ENCODE measurements around the gene MLN.

The MLN gene

DNA sequence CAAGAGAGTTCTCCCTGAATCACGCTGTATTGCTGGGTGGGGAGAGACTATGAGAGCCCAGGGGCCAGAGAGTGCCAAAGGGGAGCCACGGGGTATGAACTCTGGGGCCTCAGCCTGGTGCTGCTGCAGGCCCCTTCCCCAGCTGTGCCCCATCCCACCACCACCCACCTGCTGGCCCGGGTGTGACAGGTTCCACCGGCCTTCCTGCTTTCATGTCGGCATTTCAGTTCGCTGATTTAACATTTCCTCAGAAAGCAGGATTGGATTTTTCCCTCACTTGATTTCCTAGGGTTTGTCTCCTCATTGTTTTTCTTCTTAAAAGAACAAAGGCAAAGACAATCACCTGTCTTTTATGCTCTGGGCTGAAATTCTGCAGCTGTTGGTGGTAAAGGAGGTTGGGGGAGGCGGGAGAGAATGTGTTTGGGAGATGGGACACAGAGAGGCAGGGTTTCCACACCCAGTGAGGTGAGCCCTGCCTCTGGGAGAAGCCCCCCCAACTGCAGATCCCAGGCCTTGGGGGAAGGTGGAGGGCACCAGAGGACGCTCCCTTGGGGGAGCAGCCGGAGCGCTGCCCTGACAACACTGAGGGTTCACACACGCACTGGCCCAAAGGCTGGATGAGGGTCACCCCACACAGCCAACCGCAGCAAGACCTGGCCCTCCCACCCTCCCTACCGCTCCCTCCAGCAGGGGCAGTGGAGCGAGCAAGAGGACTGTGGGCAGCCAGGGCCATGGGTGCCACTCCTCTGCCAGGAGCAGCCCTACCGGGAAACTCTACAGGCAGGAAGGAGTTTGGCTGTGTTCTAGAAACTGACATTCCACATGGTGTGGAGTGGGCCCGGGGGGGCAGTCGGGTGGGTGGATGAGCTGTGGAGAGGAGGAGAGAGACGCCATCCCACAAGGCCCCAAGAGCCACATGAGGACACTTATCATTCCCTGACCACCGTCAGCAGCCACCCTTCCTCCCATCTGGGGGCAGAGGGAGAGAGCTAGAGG is 10.5 kb upstream of the MLN start:
- no peak for DNase-seq

DNA sequence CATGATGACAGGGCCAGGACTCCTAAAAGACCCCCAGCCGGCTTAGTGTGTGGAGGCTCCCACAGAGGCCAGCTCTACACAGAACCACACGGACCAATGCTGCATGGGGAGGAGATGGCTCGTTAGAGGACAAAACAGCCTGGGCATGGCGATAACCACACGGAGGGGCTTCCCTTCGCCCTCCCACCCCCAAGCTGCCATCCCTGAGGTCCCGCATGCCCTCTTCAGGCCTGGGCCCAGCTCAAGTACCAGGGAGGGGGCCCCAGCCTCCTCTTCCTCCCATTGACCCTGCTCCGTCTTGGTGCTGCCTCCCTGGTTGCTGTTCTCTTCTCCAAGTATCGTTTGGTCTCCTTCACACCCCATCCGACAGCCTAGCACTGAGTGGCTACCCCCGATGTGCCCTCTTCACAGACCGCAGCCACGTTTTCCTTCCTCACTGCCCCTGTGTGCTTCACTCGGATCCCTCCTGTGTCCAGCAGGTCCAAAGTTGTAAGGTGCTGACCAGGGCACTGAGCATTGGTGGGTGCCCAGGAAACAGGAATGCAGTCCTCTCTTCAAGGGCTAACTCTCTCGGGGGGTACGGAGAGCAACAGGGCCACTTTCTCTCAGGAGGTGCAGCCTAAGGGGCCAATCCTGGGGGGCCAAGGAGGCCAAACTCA is 9.6 kb upstream of the MLN start:
- DNase-seq = no peak

DNA sequence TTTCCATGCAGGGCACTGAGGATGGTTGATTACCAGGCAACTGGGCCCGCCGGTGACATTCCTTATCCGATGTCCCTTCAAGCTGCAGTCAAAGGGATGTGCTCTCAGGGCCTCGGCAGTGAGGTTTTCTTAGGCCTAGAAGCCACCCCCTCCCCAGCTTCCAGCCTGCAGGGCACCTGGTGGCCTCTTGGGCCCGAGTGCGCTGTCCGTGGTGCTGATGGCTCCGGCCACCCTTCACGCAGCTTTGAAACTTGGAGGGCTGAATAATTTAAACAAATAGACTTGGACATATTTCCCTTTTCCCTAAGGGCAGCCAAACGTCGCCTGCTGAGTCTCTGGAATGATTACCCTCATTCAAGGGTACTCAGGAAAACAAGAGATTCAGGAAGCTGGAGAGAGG is 8.9 kb upstream of the MLN start:
- peak in 1 of 2 experiments; percentile 37 for DNase-seq

DNA sequence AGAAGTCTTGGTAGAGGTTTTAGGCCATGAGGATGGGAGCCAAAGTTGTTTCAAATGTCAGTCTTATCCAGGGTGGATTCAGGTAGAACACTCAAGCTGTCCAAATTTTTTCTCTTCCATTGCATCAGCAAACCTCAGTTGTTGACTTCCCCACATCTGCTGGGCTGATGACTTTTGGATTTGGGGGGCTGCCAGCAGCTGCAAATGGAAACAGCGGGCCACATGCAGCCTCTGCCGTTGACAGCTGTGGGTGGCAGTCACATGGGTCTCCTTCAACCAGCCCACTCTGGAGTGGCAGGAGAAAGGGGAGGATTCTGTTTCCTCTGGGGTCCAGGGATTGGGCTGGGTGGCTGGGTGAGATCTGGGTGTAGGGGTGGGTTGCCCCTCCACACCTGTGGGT is 5.8 kb upstream of the MLN start:
- DNase-seq = no peak

DNA sequence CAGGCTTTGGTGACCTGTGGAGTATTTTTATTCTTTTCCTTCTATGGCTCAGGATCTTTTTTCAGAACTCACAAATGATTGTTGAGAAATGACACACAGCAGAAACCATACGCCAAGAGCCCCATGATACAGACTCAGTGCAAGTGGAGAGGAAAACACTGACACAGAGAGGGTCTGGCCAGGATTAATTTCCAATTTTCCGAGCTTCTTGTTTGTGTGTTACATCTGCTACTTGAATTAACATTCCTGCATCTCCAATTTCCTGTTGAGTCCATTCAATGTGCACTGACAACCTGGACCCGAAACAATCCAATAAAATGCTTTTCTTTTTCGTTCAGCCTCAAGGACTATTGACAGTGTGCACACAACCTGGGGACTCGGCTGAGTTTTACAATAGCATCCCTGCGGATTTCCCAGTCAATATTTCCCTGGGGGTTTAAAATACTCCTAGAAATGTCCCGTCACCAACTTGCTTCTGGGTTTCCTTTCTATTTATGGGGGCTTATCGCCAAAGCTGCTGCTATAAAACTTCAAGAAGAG is 4.9 kb upstream of the MLN start:
- no peak for DNase-seq

DNA sequence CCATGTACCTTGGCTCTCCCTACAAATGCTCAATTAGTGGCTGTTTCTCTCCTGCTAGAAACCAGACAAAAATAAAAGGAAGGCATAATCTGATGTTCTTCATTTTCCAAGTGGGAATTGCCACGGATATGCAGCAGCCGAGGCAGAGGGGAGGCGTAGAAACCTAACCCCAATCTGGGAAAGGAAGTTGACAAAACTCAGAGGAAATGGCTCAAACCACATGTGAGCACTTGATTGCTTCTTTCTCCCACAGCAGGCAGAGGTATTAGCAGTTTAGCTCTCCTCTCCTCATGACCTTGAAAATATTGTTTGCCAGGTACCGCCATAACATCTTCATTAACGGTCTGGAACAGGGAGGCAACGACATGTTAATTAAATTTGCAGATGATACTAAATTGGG is 3.8 kb upstream of the MLN start:
- no peak for DNase-seq

DNA sequence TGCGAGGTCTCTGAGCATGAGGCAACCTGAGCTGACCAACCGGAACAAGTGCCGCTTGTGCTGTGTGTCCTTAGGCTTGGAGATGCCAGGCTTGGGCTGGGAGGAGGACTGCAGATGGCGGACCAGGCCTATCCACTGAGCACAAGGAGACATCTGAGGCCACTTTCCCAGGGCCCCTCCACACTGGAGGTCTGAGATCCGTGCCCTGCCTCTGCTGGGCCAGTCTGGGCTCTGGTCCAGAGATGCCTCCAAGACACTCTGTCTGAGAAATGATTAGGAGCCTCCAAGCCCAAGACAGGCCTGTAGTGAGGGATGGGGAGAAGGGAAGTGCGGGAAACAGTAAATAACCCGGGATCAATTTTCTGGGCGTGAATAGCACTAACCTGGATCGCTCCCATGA is 3.0 kb upstream of the MLN start:
- DNase-seq = no peak

DNA sequence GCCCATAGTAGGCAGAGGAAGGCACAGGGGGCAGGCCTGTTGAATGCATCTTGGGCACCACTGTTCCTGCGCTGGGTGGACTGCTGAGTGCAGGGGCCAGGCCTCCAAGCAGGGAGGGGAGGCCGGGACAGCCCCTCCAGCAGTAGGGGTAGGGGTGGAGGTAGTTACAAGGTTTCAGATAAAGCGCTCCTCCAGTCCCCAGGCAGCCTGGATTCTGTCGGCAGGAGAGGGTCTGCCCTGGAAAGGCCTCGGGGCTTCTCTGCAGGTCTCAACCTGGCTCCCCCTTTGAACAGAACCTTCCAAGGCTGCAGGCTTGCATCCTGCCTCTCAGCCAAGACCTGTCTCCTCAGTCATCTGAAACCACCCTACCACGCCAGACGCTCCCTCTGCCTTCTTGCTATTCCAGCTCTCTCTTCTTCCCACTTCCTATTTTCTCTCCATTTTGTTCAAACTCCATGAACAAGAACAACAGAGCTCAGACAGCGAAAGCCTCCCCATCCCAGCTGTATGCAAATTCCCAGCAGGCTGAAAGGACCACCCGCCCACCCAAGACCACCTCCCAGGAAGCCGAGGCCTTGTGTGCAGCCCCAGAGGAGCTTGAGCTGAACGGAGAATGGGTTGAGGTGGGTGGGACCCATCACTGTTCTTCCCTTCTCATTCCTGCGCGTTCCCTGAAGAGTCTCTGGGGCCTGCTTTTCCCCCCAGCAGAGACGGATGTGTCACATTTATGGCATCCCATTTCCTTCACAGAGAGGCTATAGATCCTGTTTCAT is 1.4 kb downstream of the MLN start:
- DNase-seq = no peak

DNA sequence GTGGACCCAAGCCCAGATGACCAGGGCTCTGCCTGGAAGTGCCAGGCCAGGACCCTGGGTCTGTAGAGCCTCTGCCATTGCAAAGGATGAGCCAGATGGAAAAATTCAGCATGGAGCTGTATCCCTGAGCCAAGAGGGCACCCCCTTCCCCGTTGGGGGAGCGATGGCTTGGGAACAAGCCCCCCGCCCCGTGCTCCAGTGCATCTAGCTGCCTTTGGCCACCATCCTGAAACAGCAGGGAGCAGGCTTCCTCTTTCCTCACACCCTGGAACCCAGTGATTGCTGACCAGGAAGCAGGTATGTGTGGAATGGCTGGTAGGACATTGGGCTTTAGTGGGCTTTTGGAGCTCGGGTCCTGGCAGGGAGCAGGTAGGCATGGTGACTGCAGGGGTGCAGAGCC is 2.2 kb downstream of the MLN start:
- no peak for DNase-seq

DNA sequence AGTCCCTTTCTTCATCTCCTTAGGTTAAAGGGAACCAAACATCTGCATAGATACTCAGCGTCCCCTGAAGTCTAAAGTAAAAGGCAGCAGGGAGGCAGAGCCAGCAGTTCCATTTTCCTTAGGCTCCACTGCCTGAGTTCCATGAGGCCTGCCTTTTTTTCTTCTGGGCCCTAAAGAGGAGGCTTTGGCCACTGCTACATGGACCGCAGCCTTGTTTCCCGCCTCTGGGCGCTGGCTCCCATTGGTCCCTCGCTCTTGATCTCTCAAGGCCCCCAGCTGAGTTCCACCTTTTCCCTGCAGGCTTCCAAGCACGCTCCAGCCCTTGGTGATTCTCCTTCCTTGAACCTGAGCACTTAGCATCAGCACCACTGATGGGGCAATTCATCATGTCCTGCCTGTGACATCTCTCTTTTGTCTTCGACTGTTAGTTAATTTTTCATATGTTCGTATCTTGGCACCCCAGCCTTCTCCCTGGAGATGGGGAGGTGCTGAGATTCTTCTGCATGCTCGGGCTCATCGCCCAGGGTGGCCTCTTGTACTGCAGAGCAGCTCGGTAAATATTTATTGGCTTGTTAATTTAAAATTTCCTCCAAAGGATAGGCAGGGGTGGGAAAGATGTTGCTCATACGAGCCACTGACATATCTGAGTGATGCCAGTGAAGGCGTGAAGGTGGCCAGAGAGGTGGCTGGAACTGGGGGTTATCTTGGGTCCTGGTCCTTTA is 3.4 kb downstream of the MLN start:
- DNase-seq = no peak

DNA sequence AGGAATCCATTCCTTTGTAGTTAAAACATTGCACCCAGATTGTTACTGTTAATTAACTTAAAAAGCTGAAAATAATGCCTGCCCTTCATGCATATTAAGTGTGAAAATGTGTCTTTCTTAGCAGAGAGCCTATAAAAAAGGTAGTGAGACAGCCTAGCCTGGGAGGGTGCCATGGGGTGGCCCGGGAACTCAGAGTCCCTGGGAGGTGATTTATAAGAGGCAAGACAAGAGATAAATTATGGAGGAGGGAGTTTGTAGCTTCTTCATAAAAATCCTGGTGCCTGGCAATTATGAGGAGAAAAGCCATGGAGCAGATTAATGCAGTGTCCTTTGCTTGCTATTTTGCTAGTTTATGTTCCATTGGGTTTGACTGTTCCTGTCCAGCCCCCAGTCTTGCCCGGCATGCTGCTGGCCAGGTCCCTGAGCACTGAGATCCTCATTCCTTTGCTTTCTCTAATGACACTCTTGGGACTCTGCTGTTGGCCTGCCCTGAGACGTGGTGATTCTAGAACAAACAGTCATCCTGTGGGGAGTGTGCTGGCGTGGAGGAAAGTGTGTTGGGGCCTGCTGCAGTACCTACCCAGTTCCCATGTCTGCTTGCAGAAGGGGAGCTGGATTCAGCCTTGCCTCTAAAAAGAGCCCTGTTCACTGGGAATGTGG is 4.2 kb downstream of the MLN start:
- DNase-seq = no peak

DNA sequence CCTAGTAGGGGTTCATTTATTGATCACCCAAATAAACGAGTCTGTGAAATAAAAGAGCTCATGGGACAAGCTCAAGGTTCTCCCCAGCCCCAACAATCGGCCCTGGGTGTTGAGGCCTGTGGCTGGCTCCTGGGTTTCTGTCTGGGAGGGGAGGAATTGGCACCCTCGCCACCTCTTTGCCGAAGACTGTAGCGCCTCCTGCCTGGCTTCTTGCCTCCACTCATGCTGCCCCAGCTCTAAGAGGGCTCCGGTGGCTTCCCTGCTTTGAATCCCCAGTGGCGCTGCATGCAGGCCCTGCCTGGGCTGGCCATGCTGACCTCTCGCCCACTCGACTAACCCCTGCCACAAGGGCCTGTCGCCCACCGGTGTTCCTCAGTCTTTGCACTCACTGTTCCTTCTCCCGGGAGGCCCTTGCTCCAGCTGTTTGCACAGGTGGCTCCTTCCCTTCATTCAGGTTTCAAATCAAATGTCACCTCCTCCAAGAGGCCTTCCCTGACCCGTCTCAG is 5.4 kb downstream of the MLN start:
- DNase-seq = no peak

DNA sequence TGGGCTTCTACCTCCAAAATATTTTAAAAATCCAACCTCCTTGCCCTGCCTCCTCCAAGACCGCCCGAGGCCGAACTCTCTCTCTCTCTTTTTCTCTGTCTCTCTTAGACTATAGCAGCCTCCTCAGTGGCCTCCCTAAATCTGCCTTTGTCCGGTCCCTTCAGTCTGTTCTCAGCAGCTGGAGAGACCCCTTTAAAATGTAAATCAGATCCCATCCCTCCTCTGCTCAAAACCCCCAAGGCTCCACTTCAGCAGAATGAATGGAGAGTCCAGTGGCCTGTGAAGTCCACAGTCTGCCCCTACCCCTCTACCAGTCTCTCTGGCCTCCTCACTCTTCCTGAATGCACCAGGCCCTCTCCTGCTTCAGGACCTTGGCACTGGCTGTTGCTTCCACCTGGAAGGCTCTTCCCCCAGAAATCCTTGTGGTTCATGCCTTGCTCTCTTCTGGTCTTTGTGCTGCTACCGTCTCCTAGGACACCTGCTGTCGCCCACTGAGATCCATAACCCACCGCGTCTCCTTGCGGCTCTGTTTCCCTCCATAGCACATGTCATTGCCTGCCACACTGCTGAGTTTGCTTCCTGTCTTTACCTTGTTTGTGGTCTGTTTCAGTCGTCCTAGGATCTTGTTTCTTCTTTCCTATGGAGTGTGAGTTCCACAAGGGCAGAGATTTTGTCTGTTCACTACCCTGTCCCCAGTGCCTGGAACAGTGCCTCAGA is 6.0 kb downstream of the MLN start:
- DNase-seq = no peak

DNA sequence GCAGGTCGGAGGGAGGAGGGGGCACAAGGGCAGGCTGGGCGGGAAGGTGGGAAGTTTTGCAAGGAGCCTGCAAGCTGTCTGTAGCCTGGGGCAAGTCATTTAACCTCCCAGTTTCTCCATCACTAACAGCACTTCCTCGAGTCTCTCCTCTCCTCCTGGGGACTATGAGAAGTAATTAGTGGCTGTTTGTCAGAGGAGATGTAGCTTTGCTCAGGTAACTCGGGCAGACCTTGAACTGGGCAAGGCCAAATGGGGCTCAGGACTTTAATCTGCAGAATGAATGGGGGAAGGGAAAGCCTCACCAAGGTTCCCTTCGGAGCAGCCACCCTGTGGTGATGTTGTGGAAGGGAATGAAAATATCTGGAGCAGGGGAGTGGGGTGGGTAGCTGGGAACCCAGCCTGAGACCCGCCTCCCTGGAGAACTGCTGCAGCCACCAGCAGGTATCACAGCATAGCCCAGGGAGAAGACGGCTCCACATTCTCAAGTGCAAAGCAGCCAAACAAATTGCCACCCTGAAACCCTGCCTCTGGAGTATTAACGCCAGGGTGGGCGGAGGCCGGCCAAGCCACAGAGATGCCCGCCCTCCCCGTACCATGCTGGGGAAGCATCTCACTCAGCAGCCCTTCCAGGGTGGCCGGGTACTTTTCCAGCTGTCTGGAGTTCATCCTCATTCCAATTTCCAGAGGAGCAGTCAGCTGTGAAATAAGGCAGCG is 8.7 kb downstream of the MLN start:
- no peak for DNase-seq

DNA sequence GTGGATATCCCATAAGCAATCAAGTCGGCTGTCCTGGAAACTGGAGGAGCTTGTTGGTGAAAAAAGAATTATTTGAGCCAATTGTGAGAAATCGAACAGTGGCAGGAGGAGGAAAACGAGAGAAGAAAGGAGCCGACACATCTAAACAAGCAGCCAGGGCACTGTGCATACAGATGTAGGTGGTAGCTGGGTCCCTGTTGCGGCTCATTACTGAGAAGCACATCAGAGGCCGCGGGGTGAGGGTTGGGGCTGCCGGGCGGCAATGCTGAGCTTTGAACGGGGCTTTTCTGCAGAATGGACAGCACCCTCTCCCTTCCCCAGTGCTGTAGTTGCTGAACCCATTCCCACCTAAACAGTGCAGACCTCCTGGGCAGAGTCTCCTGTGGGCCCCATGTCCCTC is 10.8 kb downstream of the MLN start:
- DNase-seq = no peak

DNA sequence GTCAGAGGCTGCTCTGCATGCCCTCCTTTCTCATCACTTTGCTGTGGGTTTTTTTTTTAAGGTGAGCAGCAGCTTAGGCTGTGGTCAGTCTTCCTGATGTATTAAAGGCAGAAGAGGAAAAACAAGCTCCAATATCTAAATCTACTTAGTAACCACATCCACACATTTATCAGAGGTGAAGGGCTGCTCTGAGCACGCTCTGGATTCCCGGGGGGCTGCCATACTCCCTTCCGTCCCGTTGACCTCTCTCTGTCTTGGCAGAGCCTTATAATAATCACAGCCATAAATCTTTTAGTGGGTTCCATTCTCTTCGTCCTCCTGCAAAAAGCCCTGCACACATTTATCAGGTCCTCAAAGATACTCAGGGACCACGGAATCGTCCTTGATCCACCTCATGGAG is 12.2 kb downstream of the MLN start:
- DNase-seq = no peak

DNA sequence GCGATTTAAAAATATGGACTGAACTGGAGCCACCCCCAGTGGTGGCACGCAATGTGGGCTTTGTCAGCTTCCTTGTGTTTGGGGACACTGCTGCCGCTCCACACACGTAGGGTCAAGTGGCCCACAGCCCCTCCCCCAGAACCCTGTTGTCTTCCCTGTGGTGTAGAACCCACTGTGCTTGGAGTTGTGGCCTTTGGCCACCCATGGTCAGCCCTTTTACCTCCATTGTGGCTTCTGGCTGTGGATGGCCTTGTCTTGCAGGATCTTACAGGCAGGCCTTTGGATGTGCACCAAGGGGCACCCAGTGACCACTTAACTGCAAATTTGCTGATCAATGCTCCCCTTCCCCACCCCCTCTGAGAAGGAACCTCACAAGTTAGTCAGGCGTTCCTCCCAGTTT is 12.9 kb downstream of the MLN start:
- DNase-seq = no peak

DNA sequence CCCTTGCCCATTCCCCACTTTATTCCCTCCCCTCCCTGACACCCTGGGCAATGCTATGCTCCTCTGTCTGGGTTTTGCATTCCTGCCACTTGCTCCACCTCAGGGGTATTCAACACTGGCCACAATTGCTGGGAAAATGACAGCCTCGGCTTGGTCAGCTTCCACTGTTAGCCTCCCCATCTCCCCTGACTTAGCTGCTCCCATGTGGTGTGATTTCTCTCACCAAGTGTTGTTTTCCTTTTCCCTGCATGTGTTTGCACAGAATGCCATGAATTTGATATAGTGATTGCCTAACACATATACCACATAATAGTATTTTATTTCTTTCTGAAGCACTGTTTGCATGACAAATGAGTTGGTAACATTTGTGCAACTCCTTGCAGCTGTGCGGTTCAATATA is 13.4 kb downstream of the MLN start:
- no peak for DNase-seq

DNA sequence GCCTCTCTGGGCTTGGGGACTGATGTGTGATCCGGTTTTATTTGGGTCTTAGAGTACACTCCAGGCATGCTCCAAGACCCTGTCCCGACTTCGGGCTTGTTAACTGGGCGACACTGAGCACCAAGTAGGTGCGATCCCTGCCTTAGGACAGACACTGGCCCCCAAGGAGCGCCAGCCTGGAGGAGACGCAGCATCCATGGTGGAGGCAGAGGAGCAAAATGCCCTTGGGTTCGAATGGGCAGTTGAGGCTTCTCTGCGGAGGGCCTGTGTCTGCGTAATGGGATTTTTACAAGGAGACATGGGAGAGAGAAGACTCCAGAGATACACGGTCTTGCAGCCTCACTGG is 14.3 kb downstream of the MLN start:
- DNase-seq = no peak

DNA sequence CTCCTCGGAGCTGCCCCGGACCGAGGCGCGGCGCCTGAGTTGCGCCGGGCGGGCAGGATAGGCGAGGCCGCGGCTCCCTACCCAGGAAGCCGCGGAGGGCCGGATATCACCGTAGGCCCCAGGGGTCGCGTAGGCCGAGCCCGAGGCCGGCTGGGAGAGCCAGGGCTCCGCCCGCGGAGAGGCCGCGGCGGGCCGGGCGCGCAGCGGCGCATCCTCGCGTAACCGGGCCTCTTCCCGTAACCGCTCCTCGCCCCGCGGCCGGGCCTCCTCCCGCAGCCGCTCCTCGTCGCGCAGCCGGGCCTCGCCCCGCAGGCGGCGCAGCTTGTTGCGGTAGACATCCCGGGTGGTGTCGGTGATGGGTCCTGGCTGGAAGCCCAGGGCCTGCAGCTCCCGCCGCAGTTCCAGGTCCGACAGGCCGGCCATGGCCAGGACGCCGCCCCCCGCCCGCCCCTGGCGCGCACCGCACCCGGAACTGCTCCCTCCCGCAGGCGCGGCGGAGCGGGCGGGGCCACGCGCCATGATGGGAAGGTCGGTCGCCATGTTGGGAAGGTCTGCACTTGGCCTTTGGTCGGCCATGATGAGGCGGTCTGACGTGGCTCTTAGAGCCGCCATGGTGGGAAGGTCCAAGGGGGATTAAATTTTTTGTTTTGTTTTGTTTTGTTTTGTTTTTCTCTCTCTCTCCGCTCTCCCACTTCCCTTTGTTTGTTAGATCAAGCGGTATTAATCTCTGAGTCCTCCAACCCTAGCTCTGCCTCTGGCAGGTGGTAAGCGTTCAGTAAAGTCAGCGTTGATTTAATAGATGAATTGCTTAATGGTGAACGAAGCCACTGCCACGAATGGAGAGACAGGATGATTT is 14.9 kb downstream of the MLN start, which contains the start of gene LEMD2:
LEMD2 (minus strand) TSS at position 437 of the 856 bp plus-strand sequence; CDS start at position 423, 14 bp downstream.
- peak; percentile 90 to 93 for DNase-seq
